Osteoblast (primary cell): Measurements from ENCODE around the gene ANKRD22. TPM values are rescaled to one million over a fixed set of nuclear protein-coding genes. Genes with fewer than 3 reads are reported as not detected.

Source experiments
- DNase-seq: peaks from one replicate; pipeline ENCODE4 v3.0.0; 2011; ENCODE audit warnings: low spot score, mixed read lengths; ENCODE audit not compliant: insufficient read length; ENCODE audit errors: missing footprints
- H2AFZ ChIP-seq: 2 replicates; pipeline ENCODE4 v1.6.0; 2011; ENCODE audit warnings: mild to moderate bottlenecking, low read length
- H3K27ac ChIP-seq: 2 replicates; pipeline ENCODE4 v1.5.1; 2011; ENCODE audit warnings: mild to moderate bottlenecking, low read depth, low read length, moderate library complexity
- H3K27me3 ChIP-seq: 2 replicates; pipeline ENCODE4 v1.6.0; 2012; ENCODE audit warnings: mild to moderate bottlenecking, control low read depth, inconsistent platforms, low read length, moderate library complexity; ENCODE audit not compliant: insufficient read depth
- H3K36me3 ChIP-seq: 2 replicates; pipeline ENCODE4 v1.5.1; 2011; ENCODE audit warnings: mild to moderate bottlenecking, low read length, control low read depth, moderate library complexity; ENCODE audit not compliant: insufficient read depth
- H3K4me1 ChIP-seq: 2 replicates; pipeline ENCODE4 v1.5.1; 2011; ENCODE audit warnings: mild to moderate bottlenecking, low read length, control low read depth, moderate library complexity; ENCODE audit not compliant: insufficient read depth
- H3K4me2 ChIP-seq: 2 replicates; pipeline ENCODE4 v1.6.0; 2011; ENCODE audit warnings: mild to moderate bottlenecking, low read length; ENCODE audit not compliant: insufficient read depth
- H3K4me3 ChIP-seq: fragments of 200-600 bp; sonication (generic); 3 replicates; pipeline ENCODE4 v1.5.1; 2012; ENCODE audit warnings: mild to moderate bottlenecking, low read length, inconsistent platforms; ENCODE audit not compliant: insufficient read depth
- H3K79me2 ChIP-seq: 2 replicates; pipeline ENCODE4 v1.6.0; 2012; ENCODE audit warnings: mild to moderate bottlenecking, low read length, control low read depth, inconsistent platforms; ENCODE audit not compliant: insufficient read depth
- H3K9me3 ChIP-seq: 2 replicates; pipeline ENCODE4 v1.5.1; 2011; ENCODE audit warnings: low read depth, low read length, control low read depth
- H4K20me1 ChIP-seq: 2 replicates; pipeline ENCODE4 v1.6.0; 2012; ENCODE audit warnings: mild to moderate bottlenecking, low read length, control low read depth; ENCODE audit not compliant: insufficient read depth
- total RNA-seq: library from RNA; depleted of rRNA; stranded (reverse); fragments of >200 nt; gene quantifications from 2 replicates; pipeline ENCODE4 v1.2.3, GENCODE V29; 2012
- TF ChIP-seq, protein P1 (sequence below): IDR thresholded peaks from 2 replicates; pipeline ENCODE4 v1.5.1; 2011; ENCODE audit warnings: mild to moderate bottlenecking, low read depth, low read length, moderate library complexity; ENCODE audit errors: extremely low read depth

Gene ANKRD22
- total RNA-seq, 1 donor, result under 0.01 TPM

DNA sequence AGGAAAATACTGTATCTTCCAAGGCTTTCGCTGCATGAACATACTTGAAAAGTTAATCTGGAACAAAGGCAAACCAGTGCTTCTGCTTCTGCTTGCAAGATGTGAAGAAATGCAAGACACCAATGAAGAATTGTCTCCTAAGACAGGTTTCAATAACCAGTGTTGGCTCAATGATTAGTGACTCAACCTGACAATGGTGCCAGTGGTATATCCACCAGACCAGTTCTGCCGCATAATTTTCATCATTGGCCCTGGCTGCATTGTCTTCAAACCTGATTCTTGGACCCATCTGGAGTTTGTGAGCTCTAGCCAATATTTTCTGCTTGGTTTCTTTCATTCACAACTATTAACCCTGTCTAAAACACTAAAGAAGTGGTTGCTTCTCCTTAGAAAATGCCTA is 14.8 kb upstream of the ANKRD22 start:
- Histone ChIP-seq H3K36me3 (no peaks in the 10 kb centered on the region), H2AFZ (no peak overlapping the region), H3K4me2 (no peak overlapping the region), H3K4me3 (no peak overlapping the region), H3K27ac (no peak overlapping the region), H3K4me1 (peaks cover 4% of the 10 kb centered on the region), H3K79me2 (no peaks in the 10 kb centered on the region), H4K20me1 (no peaks in the 10 kb centered on the region), H3K27me3 (peaks cover 3% of the 10 kb centered on the region), H3K9me3 (no peaks in the 10 kb centered on the region)
- TF ChIP-seq, protein P1, sequence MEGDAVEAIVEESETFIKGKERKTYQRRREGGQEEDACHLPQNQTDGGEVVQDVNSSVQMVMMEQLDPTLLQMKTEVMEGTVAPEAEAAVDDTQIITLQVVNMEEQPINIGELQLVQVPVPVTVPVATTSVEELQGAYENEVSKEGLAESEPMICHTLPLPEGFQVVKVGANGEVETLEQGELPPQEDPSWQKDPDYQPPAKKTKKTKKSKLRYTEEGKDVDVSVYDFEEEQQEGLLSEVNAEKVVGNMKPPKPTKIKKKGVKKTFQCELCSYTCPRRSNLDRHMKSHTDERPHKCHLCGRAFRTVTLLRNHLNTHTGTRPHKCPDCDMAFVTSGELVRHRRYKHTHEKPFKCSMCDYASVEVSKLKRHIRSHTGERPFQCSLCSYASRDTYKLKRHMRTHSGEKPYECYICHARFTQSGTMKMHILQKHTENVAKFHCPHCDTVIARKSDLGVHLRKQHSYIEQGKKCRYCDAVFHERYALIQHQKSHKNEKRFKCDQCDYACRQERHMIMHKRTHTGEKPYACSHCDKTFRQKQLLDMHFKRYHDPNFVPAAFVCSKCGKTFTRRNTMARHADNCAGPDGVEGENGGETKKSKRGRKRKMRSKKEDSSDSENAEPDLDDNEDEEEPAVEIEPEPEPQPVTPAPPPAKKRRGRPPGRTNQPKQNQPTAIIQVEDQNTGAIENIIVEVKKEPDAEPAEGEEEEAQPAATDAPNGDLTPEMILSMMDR, result no peak
- DNase-seq, result no peak

DNA sequence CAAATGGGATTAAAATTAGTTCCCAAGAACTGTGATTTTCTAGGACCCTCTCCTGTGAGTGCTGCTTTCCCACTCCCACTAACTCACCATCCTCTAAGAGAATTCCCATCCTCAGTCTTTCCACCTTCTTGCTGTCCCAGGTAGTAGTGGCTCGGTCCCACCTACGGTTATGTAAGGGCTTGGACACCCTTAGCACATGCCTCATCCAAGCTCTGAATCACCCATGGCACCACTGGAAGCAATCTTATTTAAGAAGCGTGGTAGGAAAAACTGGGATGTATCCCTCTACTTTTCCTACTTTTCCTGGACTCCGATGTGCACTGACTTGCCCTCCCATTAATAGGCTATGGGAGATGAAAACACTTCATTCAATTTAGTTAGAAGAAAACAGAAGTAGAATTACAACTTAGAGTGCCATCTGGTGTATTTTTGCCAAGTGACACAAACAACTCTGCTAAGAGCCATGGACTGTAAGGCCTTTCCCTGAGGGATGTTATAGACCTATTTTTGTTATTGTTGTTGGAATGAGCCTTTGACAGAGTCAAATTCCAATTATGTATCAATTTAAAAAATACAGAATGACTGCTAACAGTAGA is 13.7 kb upstream of the ANKRD22 start:
- H3K36me3 ChIP-seq, result no peaks in the 10 kb centered on the region
- DNase-seq, result no peak

DNA sequence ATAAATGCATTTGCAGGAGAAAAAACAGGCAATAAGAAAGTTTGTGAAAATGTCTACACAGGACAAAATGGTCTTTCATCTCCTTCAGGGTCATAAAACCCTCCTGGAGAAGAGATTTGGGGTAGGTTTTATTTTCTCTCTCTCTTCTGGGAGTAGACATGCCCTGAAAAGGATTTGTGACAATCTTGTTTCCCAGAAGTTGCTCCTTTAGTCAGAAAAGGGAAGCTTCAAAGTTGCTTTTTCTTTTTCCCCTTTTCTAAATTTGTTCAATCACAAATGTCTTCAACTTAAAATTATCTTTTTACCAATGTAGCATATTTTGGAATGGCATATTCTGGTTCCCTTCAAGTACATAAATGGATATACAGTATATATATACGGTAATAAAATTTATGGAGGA is 9.4 kb upstream of the ANKRD22 start:
- TF ChIP-seq, protein P1, result no peak
- no peak overlapping the region for H3K4me2 ChIP-seq
- no peak for DNase-seq
- H3K36me3 ChIP-seq, result no peaks in the 10 kb centered on the region
- no peaks in the 10 kb centered on the region for H4K20me1 ChIP-seq
- H3K4me1 ChIP-seq, result peaks cover 4% of the 10 kb centered on the region
- peaks cover 3% of the 10 kb centered on the region for H3K27me3 ChIP-seq
- no peak overlapping the region for H2AFZ ChIP-seq
- no peak overlapping the region for H3K4me3 ChIP-seq
- no peaks in the 10 kb centered on the region for H3K9me3 ChIP-seq
- no peaks in the 10 kb centered on the region for H3K79me2 ChIP-seq
- no peak overlapping the region for H3K27ac ChIP-seq

More for the DNA sequence above, 13.7 kb upstream of the ANKRD22 start:
- H3K27me3 ChIP-seq, result peaks cover 3% of the 10 kb centered on the region
- no peaks in the 10 kb centered on the region for H3K79me2 ChIP-seq
- no peaks in the 10 kb centered on the region for H3K9me3 ChIP-seq
- no peak overlapping the region for H3K27ac ChIP-seq
- H3K4me1 ChIP-seq, result peaks cover 4% of the 10 kb centered on the region
- H2AFZ ChIP-seq, result no peak overlapping the region
- no peak overlapping the region for H3K4me2 ChIP-seq
- TF ChIP-seq, protein P1, result peak; percentile 34
- no peaks in the 10 kb centered on the region for H4K20me1 ChIP-seq
- H3K4me3 ChIP-seq, result no peak overlapping the region

DNA sequence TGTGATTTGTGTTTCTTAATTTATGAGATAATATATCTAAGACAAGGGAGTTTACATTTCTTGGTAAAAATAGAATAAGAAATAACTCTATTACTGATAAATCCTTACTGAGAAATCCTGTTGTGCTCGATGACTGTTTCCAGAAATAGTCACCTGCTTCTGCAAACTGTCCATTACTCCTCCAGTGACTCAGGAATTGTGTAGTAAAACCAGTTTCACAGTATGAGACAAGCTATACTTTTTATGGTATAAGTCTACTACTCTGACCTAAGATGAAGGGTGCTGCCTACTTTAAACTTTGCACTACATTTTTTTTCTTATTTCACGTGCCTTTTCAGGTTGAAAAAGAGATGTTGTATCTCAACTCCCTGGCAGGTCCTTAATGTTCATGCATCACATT is 6.8 kb upstream of the ANKRD22 start:
- H3K36me3 ChIP-seq, result no peaks in the 10 kb centered on the region
- peak; percentile 27 for DNase-seq
- H3K27ac ChIP-seq, result no peak overlapping the region
- H3K4me2 ChIP-seq, result no peak overlapping the region
- H3K79me2 ChIP-seq, result no peaks in the 10 kb centered on the region
- no peak overlapping the region for H3K4me3 ChIP-seq
- TF ChIP-seq, protein P1, result no peak
- no peaks in the 10 kb centered on the region for H3K4me1 ChIP-seq
- no peaks in the 10 kb centered on the region for H4K20me1 ChIP-seq
- no peak overlapping the region for H2AFZ ChIP-seq
- H3K27me3 ChIP-seq, result peaks cover 2% of the 10 kb centered on the region
- no peaks in the 10 kb centered on the region for H3K9me3 ChIP-seq
